NCI-H2227 (cell line): ENCODE data around the gene PPP1R7.

Experiments used
- DNase-seq: peaks from one replicate; lab custom pipeline; 2025; ENCODE audit not compliant: unreplicated experiment; lab: John Stamatoyannopoulos, UW

The PPP1R7 gene

GRCh38 chr2:241138471-241138870 is 11.8 kb upstream of the PPP1R7 start:
- no peak for DNase-seq

- DNase-seq = no peak
Measured at GRCh38 chr2:241139531-241140444, 10.5 kb upstream of the PPP1R7 start.

DNA sequence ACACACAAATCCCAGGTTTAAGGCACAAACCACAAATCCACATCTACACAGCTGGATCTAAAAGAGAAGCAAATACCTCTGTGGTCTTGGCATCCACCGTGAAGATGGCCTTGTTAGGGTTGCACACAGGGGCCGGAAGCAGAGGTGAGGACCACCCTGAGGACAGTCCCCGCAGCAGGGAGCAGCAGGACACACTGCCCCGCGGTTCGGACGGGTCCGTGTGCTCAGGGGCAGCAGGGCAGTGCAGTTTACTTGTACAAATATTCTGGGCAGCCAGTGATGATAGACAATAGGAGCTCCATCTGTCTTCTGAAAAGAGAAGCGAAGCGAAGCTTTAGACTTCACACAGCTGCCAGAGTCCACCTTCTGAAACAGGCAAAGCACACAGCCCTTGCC is 9.8 kb upstream of the PPP1R7 start:
- DNase-seq = no peak

DNA sequence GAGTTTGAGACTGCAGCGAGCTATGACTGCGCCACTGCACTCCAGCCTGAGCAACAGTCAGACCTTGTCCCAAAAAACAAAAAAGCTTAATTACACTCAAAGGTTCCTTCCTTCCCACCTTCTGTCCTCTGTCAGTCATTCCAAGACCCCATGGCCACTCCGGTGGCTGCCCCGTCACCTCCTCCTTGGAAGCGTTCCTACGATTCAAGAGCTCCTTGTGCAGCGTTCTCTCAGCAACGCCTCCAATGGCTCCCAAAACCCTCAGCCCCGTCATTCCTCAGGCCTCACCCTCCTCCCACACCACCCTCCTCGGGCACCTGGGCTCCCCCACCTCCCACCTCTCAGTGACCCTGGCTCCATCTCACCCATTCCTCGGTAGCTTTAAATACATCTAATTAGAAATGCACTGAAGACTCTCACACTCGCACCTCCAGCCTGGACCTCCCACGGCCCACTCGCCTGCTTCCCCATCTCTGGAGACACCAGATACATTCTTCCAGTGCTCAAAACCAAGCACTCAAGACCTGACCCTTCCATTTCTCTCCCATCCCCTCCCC is 9.0 kb upstream of the PPP1R7 start:
- DNase-seq = no peak

DNA sequence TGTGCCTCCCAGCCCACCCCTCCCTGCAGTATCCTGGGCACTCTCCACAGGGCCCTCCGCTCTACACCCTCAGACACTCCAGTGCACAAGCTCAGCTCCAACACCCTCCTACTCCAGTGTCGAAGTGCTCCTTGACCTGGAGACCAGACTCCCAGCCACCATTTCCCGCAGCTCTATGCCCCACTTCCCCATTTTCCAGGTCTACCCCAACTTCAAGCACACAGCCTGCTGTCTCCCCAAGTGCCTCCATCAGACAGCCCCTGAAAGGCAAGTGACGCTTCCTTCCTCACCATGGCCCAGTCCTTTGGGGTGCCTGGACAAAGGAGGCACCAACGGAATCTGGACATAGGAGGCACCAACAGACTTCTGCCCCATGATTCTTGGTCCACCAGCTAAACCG is 8.2 kb upstream of the PPP1R7 start:
- no peak for DNase-seq

- DNase-seq = no peak
Measured at GRCh38 chr2:241142593-241142992, 7.7 kb upstream of the PPP1R7 start.

- DNase-seq = no peak
Measured at GRCh38 chr2:241146286-241146685, 4.0 kb upstream of the PPP1R7 start.

DNA sequence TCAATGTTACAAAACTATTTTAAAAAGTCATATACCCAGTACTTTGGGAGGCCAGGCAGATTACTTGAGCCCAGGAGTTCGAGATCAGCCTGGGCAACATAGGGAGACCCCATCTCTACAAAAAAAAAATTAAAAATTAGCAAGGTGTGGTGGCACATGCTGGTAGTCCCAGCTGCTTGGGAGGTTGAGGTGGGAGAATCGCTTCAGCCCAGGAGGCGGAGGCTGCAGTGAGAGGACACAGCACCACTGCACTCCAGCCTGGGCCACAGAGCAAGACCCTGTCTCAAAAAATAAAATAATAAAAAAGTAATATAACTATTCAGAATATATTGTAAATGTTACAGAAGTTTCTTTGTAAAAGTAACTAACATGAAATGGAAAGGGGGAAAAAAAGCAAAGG is 2.9 kb upstream of the PPP1R7 start:
- DNase-seq = no peak

GRCh38 chr2:241148239-241148638 is 2.0 kb upstream of the PPP1R7 start:
- peak; percentile 10 for DNase-seq

DNA sequence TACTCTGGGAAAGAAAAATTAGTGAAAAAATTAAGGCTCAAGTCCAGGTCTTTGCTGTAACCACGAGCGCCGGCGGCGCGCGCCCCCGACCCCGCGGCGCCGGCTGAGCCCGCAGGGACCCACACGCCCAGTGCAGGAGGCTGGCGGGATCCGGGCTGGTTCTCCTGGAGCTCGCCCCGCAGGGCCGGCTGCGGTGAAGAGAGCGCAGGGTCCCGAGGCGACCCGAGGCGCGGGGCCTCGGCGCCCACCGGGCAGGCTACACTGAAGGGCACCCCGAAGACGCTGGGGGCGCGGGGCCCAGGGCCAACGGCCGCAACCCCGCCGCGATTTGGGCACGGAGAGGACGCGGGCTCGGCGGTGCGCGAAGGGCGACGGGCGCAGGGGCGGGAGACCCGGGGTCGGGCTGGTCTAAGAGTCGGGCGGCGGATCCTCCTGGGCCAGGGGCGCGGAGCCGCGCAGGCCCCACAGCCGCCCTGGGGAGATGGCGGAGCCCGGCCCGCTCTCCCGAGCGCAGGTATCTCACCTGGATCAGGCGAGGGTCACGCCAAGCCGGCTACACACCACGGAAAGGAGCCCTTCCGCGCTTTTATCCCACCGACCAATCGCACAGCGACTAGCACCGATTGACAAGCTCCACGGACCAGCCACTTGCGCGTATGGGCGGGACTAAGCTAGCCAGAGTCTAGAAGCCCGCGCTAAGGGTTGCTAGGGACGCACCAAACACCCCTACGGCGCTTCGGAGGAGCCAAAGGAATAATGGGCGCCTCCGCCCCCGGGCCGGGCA is 1.2 kb upstream of the PPP1R7 start, which contains the start of gene PASK:
PASK (minus strand) TSS at position 582 of the 784 bp plus-strand sequence. CDS start 6,440 bp downstream, outside the sequence.
- DNase-seq = peak; percentile 97

GRCh38 chr2:241149675-241149924 is 667 bp upstream of the PPP1R7 start:
- DNase-seq = no peak

DNA sequence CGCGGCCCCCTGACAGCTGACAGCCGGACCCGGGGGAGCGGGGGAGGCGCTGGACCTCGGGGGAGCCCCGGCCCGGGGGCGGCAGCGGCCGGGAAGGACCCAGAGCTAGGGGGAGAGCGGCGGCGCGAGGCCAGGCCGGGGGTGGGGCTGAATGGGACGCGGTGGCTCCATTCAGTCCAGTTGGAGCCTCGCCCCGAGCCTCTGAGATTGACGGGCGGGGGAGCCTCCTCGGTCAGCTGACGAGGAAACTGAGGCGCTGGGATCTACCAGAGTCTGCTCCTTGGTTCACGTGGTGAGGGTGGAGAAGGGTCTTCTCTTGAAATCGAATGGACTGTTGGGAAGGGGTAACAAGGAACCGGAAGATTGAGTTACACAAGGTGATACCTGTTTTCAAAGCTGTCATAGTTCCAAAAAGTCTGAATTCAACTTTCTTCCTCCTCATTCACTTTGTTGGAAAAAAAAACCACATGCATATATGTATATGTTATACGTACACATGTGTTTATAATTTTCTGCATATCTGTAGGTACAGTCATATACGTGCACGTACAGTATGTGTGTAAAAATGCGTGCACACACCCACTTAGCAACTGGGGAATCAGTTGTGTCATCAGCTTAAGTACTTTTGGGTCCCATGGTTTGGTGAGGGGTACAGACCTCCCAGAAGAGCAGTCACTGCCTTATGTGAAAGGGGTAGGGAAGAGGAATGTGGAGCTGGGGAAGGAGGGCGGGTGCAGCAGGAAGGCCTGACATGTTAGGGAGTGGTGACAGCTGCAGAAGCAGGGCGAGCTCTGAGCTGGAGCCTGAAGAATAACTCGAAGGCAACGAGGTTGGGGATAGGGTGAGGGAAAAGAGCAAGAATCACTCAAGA is 628 bp downstream of the PPP1R7 start:
- no peak for DNase-seq

DNA sequence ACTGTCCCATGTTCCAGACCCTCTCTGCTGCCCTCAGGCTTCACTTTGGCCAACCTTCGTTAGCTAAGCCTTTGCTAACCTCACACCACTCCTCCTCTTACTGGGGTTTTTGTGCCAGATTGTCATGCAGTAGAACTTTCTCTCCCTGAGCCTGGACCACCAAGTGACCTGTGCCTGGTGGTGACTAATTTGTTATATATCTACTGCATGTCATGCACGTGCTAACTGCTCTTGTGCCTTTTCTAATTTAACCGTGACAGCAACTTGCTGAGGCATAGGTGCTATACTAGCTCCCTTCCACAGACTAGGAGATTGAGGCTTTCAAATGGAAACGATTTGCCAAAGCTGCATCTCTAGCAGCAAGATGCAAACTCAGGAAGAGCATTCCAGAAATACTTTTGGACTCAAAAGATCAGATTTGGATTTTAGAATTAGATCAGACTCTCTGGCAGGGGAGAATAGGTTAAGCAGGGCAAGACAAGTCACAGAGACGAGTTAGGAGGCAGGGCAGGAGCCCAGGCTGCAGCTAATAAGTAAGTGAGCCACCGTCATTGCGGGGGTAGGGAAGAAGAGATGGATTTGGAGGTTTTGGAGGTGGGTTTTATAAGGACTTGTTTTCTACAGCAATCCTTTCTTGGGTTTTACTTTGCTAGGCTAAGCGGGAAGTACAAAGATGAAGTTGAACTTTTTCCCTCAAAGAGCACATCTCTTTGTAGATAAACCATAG is 1.8 kb downstream of the PPP1R7 start:
- no peak for DNase-seq

DNA sequence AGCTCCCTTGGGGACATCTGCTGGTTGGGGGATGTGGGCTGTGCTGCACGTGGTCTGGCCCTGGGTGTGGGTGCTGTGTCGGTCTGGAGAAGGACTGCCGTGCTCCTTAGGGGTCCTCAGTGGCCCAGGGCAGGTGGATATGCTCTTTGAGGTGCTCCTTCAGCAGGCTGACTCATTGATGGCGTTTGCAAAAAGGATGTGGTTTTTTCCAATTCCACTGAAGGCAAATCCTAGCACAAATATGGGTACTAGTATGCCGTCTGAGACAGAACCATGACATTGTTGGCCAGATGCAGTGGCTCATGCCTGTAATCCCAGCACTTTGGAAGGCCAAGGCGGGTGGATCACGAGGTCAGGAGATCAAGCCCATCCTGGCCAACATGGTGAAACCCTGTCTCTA is 3.3 kb downstream of the PPP1R7 start:
- DNase-seq = no peak

DNA sequence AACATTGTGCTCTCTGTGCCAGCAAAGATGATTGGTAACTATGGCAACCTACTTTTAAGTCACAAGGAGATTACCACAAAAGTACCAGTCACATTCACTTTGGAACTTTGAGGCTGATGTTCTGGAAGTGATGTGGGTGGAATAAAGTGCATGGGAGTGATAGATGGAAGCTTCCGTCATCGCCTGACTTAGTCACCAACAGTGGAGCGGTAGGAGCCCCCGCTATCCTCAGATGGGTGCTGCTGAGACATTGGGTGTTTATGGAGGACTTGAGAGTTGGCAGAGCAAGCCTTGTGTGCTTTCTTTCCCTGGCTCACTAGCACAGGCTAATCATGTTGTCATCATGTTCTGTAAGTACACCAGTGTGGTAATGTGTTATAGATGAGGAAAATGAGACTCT is 4.6 kb downstream of the PPP1R7 start:
- no peak for DNase-seq

DNA sequence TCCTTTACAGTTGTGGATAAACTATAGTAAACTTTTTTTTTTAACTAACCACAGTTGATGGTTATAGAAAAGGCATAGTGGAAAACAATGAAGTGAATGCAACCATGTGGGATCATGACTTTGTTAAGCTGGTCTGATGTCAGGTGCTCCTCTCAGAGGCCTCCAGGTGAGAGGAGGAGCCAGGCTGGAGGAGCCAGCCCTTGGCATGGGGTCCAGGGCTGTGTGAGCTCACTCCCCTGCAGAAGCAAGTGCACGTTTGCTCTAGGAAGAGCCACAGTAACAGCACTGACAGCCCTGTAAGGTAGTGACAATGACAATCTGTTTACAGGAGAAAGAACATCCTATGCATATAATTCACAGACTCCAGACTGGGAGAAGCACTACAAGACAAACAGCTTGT is 5.7 kb downstream of the PPP1R7 start:
- no peak for DNase-seq

DNA sequence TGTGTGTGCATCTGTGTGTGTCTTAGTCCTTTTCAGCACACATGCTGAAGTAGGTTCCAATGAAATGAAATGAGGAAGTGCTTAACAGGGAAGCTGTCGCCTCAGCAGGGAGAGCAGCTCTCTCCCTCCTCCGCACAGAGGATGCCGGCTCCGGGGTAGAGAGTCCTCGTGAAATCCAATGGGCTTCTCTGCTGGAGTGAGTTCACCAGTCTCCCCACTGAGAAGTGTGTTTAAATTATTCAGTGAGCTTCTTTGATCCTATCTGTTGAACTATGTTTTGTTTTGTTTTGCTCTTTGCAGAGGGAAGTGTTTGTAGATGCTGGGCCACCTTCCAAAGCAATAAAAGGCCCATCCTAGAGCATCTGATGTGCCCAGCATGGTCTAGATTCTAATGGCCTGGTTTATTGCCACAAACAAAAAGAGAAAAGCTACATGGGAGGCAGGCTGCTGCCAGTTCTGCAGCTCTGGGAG is 6.7 kb downstream of the PPP1R7 start:
- DNase-seq = no peak

DNA sequence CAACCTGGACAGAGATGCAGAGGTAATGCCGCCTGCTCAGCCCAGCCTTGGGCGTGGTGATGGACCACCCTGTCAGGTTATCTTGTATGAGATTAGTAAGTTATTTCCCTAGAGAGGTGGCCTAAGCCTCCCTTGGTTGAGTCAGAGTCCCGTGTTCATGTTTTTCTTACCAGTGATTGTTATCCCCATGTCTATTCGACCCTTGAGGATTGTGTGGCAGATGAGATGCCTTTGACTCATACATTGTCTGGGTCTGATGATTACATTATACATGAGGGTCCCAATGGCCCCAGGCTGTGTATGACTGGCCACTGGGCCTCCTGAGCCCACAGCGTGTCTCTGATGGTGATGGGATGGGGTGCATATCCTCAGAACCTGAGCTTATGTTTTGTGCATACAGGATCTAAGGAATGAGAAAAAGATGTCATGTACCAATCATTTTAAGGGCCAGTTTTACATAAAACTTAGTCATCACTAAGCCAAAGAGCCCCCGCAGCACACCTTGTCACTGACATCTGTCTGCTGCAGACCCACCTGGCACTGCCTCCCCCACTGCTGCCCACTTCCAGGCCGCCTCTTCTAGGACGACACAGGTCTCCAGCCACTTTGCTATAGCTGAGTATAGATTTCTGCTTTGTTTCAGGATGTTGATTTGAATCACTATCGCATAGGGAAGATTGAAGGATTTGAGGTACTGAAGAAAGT is 7.7 kb downstream of the PPP1R7 start:
- no peak for DNase-seq

GRCh38 chr2:241158546-241158900 is 8.3 kb downstream of the PPP1R7 start:
- DNase-seq = no peak

- DNase-seq = no peak
Measured at GRCh38 chr2:241159116-241159515, 8.8 kb downstream of the PPP1R7 start.
